WTC11 (cell line): ENCODE data around the gene SMG9. TPM values are rescaled to one million over a fixed set of nuclear protein-coding genes. Genes with fewer than 3 reads are reported as not detected.

Experiments
- ATAC-seq: fragments of 200-7000 bp; cut with Tn5 transposase; 2 replicates; pipeline ENCODE4 v1.10.0; 2021; ENCODE audit warnings: mild to moderate bottlenecking, moderate library complexity
- CTCF ChIA-PET: fragments of 300-600 bp; sonication (Branson Sonifier 250); formaldehyde crosslinking; loops from one replicate; lab custom pipeline; 2021; ENCODE audit warnings: antibody characterized with exemption; lab: Charles Lee
- POLR2A ChIA-PET: fragments of 350-600 bp; sonication (Branson Sonifier 250); formaldehyde crosslinking; loops from one replicate; lab custom pipeline; 2021; ENCODE audit warnings: antibody characterized with exemption; lab: Charles Lee
- DNase-seq: peaks from one replicate; pipeline ENCODE4 v3.0.0; 2021; ENCODE audit warnings: low spot score
- H3K27ac Mint-ChIP-seq: 2 replicates; pipeline ENCODE4 v1.8.0; 2021; ENCODE audit warnings: mixed read lengths
- H3K27me3 Mint-ChIP-seq: 2 replicates; pipeline ENCODE4 v1.8.0; 2021; ENCODE audit warnings: low read depth, mild to moderate bottlenecking, moderate library complexity, mixed read lengths
- H3K36me3 Mint-ChIP-seq: 2 replicates; pipeline ENCODE4 v1.8.0; 2021; ENCODE audit warnings: mixed read lengths
- H3K4me1 Mint-ChIP-seq: 2 replicates; pipeline ENCODE4 v1.8.0; 2022; ENCODE audit warnings: mixed read lengths
- H3K4me3 Mint-ChIP-seq: 2 replicates; pipeline ENCODE4 v1.8.0; 2021; ENCODE audit warnings: mild to moderate bottlenecking, moderate library complexity, mixed read lengths
- H3K9me3 Mint-ChIP-seq: 2 replicates; pipeline ENCODE4 v1.8.0; 2021; ENCODE audit warnings: mixed read lengths
- AR ChIP-seq: fragments of 250-450 bp; sonication (Bioruptor Pico); IDR thresholded peaks from 2 replicates; pipeline ENCODE4 v1.9.0; 2021; ENCODE audit warnings: mild to moderate bottlenecking
- CDX4 ChIP-seq: fragments of 250-450 bp; sonication (Bioruptor Pico); IDR thresholded peaks from 2 replicates; pipeline ENCODE4 v1.9.0; 2021; ENCODE audit warnings: moderate library complexity, mild to moderate bottlenecking, inconsistent platforms, borderline replicate concordance
- E2F1 ChIP-seq: sonication (generic); formaldehyde crosslinking; IDR thresholded peaks from 2 replicates; pipeline ENCODE4 v1.8.0; 2022; ENCODE audit warnings: mild to moderate bottlenecking, missing genetic modification reagents
- E2F4 ChIP-seq: sonication (generic); formaldehyde crosslinking; IDR thresholded peaks from 2 replicates; pipeline ENCODE4 v1.8.1; 2022; ENCODE audit warnings: low read depth, mild to moderate bottlenecking, moderate library complexity, missing genetic modification reagents, borderline replicate concordance
- ELF4 ChIP-seq: sonication (generic); formaldehyde crosslinking; IDR thresholded peaks from 2 replicates; pipeline ENCODE4 v1.8.1; 2022; ENCODE audit warnings: low read depth, mild to moderate bottlenecking, moderate library complexity, missing genetic modification reagents
- FOXJ3 ChIP-seq: sonication (generic); formaldehyde crosslinking; IDR thresholded peaks from 2 replicates; pipeline ENCODE4 v1.9.0; 2021; ENCODE audit warnings: missing genetic modification reagents, mild to moderate bottlenecking, borderline replicate concordance
- FOXK1 ChIP-seq: sonication (generic); formaldehyde crosslinking; IDR thresholded peaks from 2 replicates; pipeline ENCODE4 v1.8.0; 2022; ENCODE audit warnings: mild to moderate bottlenecking, moderate library complexity, missing genetic modification reagents
- GABPB1 ChIP-seq: sonication (generic); formaldehyde crosslinking; IDR thresholded peaks from 2 replicates; pipeline ENCODE4 v1.8.1; 2023; ENCODE audit warnings: mild to moderate bottlenecking, missing genetic modification reagents
- GRHL2 ChIP-seq: fragments of 250-450 bp; sonication (Bioruptor Pico); IDR thresholded peaks from 2 replicates; pipeline ENCODE4 v1.8.0; 2022; ENCODE audit warnings: mild to moderate bottlenecking, moderate library complexity; ENCODE audit not compliant: insufficient replicate concordance, severe bottlenecking
- JUN ChIP-seq: sonication (generic); formaldehyde crosslinking; IDR thresholded peaks from 2 replicates; pipeline ENCODE4 v1.8.0; 2023; ENCODE audit warnings: mild to moderate bottlenecking, missing genetic modification reagents
- MAX ChIP-seq: sonication (generic); formaldehyde crosslinking; IDR thresholded peaks from 2 replicates; pipeline ENCODE4 v1.8.0; 2022; ENCODE audit warnings: mild to moderate bottlenecking, missing genetic modification reagents
- MYBL2 ChIP-seq: sonication (generic); formaldehyde crosslinking; IDR thresholded peaks from 2 replicates; pipeline ENCODE4 v1.8.1; 2023; ENCODE audit warnings: mild to moderate bottlenecking, moderate library complexity, missing genetic modification reagents
- OVOL2 ChIP-seq: fragments of 250-450 bp; sonication (Bioruptor Pico); IDR thresholded peaks from 2 replicates; pipeline ENCODE4 v1.9.0; 2021; ENCODE audit warnings: mild to moderate bottlenecking, borderline replicate concordance
- PRRX2 ChIP-seq: fragments of 250-450 bp; sonication (Bioruptor Pico); IDR thresholded peaks from 2 replicates; pipeline ENCODE4 v1.8.0; 2021; ENCODE audit warnings: mild to moderate bottlenecking
- RORB ChIP-seq: fragments of 250-450 bp; sonication (Bioruptor Pico); IDR thresholded peaks from 2 replicates; pipeline ENCODE4 v1.9.0; 2021; ENCODE audit warnings: mild to moderate bottlenecking
- SMAD3 ChIP-seq: sonication (generic); formaldehyde crosslinking; IDR thresholded peaks from 2 replicates; pipeline ENCODE4 v1.8.0; 2022; ENCODE audit warnings: missing genetic modification reagents, mild to moderate bottlenecking, borderline replicate concordance
- SP1 ChIP-seq: sonication (generic); formaldehyde crosslinking; conservative IDR thresholded peaks from 2 replicates; pipeline ENCODE4 v1.8.1; 2022; ENCODE audit warnings: missing genetic modification reagents
- TCF7 ChIP-seq: sonication (generic); formaldehyde crosslinking; IDR thresholded peaks from 2 replicates; pipeline ENCODE4 v1.8.0; 2022; ENCODE audit warnings: mild to moderate bottlenecking, low read depth, missing genetic modification reagents, moderate library complexity
- USF1 ChIP-seq: sonication (generic); formaldehyde crosslinking; IDR thresholded peaks from 2 replicates; pipeline ENCODE4 v1.8.0; 2022; ENCODE audit warnings: mild to moderate bottlenecking, missing genetic modification reagents
- USF2 ChIP-seq: sonication (generic); formaldehyde crosslinking; IDR thresholded peaks from 2 replicates; pipeline ENCODE4 v1.8.1; 2023; ENCODE audit warnings: mild to moderate bottlenecking, missing genetic modification reagents, moderate library complexity
- ZMAT4 ChIP-seq: fragments of 250-450 bp; sonication (Bioruptor Pico); IDR thresholded peaks from 2 replicates; pipeline ENCODE4 v1.9.0; 2021; ENCODE audit warnings: mild to moderate bottlenecking
- ZNF232 ChIP-seq: sonication (generic); formaldehyde crosslinking; IDR thresholded peaks from 2 replicates; pipeline ENCODE4 v1.8.0; 2022; ENCODE audit warnings: mild to moderate bottlenecking, missing genetic modification reagents
- ZNF671 ChIP-seq: fragments of 250-450 bp; sonication (Bioruptor Pico); IDR thresholded peaks from 2 replicates; pipeline ENCODE4 v1.8.0; 2021; ENCODE audit warnings: mild to moderate bottlenecking
- total RNA-seq: library from RNA; stranded (reverse); gene quantifications from 3 replicates; pipeline ENCODE4 v1.2.3, GENCODE V29; 2021

Gene SMG9
- total RNA-seq, 1 experiment from 2014 or later, result 25.7 TPM

- ATAC-seq (no peak), DNase-seq (no peak)
- H3K27me3 Mint-ChIP-seq, result peaks cover 35% of the 10 kb centered on the region
- ChIA-PET CTCF (interaction anchor here (0.5 to 7.4 kb wide), 4 partner anchors 12 to 56 kb away, joined by 4 to 101 read pairs (median 7); no protein-coding TSS in a partner anchor), POLR2A (no interaction called here)
- TF ChIP-seq USF1 (no peak), FOXK1 (CRISPR knock-in tag) (no peak), E2F1 (CRISPR knock-in tag) (no peak)
- H3K27ac Mint-ChIP-seq, result no peak overlapping the region
- no peak overlapping the region for H3K4me3 Mint-ChIP-seq
- H3K9me3 Mint-ChIP-seq, result no peaks in the 10 kb centered on the region
- peaks cover 39% of the 10 kb centered on the region for H3K4me1 Mint-ChIP-seq
- no peaks in the 10 kb centered on the region for H3K36me3 Mint-ChIP-seq
Observed at GRCh38 chr19:43778651-43779050, 23.9 kb upstream of the SMG9 start.

- DNase-seq, result no peak
- Mint-ChIP-seq H3K4me1 (peaks cover 49% of the 10 kb centered on the region), H3K4me3 (no peak overlapping the region), H3K9me3 (no peaks in the 10 kb centered on the region), H3K36me3 (no peaks in the 10 kb centered on the region), H3K27ac (no peak overlapping the region), H3K27me3 (peaks cover 49% of the 10 kb centered on the region)
- TF ChIP-seq RORB (CRISPR knock-in tag) (no peak), E2F4 (CRISPR knock-in tag) (no peak), MYBL2 (no peak), SMAD3 (CRISPR knock-in tag) (no peak), SP1 (CRISPR knock-in tag) (no peak), AR (no peak), GRHL2 (no peak), ELF4 (CRISPR knock-in tag) (no peak), PRRX2 (no peak), ZNF671 (CRISPR knock-in tag) (no peak), GABPB1 (no peak), CDX4 (CRISPR knock-in tag) (no peak), MAX (CRISPR knock-in tag) (no peak)
- CTCF ChIA-PET, result interaction anchor here (0.5 to 7.4 kb wide), 4 partner anchors 8 to 435 kb away, joined by 3 to 101 read pairs (median 9); no protein-coding TSS in a partner anchor
- POLR2A ChIA-PET, result no interaction called here
- ATAC-seq, result no peak
Observed at GRCh38 chr19:43777163-43777695, 22.5 kb upstream of the SMG9 start.

GRCh38 chr19:43776286-43776685, 21.5 kb upstream of the SMG9 start:
- peak; percentile 9 for ATAC-seq
- DNase-seq, result no peak
- peaks cover 49% of the 10 kb centered on the region for H3K4me1 Mint-ChIP-seq
- ChIA-PET CTCF (interaction anchor here (1.3 to 7.4 kb wide), 3 partner anchors 9 to 147 kb away, joined by 3 to 101 read pairs (median 9); no protein-coding TSS in a partner anchor), POLR2A (interaction anchor here (0.6 to 0.7 kb wide), 2 partner anchors 108 to 114 kb away, joined by 4 read pairs; no protein-coding TSS in a partner anchor)
- no peaks in the 10 kb centered on the region for H3K9me3 Mint-ChIP-seq
- no peak for TF ChIP-seq OVOL2 (CRISPR knock-in tag)
- TF ChIP-seq USF2 (CRISPR knock-in tag), result no peak
- no peak for TF ChIP-seq FOXJ3 (CRISPR knock-in tag)
- TF ChIP-seq ZMAT4, result no peak
- no peak for TF ChIP-seq TCF7 (CRISPR knock-in tag)
- no peak for TF ChIP-seq ZNF232 (CRISPR knock-in tag)
- TF ChIP-seq JUN (CRISPR knock-in tag), result no peak
- peaks cover 58% of the 10 kb centered on the region for H3K27me3 Mint-ChIP-seq
- H3K27ac Mint-ChIP-seq, result no peak overlapping the region
- H3K36me3 Mint-ChIP-seq, result no peaks in the 10 kb centered on the region
- peak overlapping the region; percentile 26; the same call in 1 of the 2 replicates for H3K4me3 Mint-ChIP-seq
